ENCODE measurements around the gene ARHGEF12. TPM values are rescaled to one million over a fixed set of nuclear protein-coding genes. Genes with fewer than 3 reads are reported as not detected.
A peak's percentile ranks its signal among the peaks of the same experiment; 100 is the strongest.

Gene ARHGEF12
- total RNA-seq, 4 donors from 2014 or later: 75.9 to 116 (median 94.3) TPM

GRCh38 chr11:120511116-120511819, 175.1 kb downstream of the ARHGEF12 start, which contains the start of gene GRIK4:
Gene GRIK4, plus strand, starts transcription at chr11:120511748. Its CDS starts 148,571 bp downstream, at chr11:120660319.
- H3K36me3 ChIP-seq: no peaks in the 10 kb centered on the region
- TF ChIP-seq, protein P1, sequence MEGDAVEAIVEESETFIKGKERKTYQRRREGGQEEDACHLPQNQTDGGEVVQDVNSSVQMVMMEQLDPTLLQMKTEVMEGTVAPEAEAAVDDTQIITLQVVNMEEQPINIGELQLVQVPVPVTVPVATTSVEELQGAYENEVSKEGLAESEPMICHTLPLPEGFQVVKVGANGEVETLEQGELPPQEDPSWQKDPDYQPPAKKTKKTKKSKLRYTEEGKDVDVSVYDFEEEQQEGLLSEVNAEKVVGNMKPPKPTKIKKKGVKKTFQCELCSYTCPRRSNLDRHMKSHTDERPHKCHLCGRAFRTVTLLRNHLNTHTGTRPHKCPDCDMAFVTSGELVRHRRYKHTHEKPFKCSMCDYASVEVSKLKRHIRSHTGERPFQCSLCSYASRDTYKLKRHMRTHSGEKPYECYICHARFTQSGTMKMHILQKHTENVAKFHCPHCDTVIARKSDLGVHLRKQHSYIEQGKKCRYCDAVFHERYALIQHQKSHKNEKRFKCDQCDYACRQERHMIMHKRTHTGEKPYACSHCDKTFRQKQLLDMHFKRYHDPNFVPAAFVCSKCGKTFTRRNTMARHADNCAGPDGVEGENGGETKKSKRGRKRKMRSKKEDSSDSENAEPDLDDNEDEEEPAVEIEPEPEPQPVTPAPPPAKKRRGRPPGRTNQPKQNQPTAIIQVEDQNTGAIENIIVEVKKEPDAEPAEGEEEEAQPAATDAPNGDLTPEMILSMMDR (IDR thresholded peaks at IDR 0.05): peak; percentile 89 to 95 (median 91)
- no peak for TF ChIP-seq EP300 (IDR thresholded peaks at IDR 0.05; ENCODE audit: low read depth)
- no peaks in the 10 kb centered on the region for H3K9me3 ChIP-seq
- in situ Hi-C loops (cut with MboI; ENCODE audit: low pct_ligation_motif_present in 1 of 4, low pct_unique_long_range_greater_than_20kb in 1 of 4, low sequenced_read_pairs in 3 of 4) (loop anchor here (10.0 to 25.0 kb wide), 6 partner anchors 174 to 676 kb away; partner anchors contain the start of gene TECTA (in 1 of the 4)), intact Hi-C loops (cut with DNase I; ENCODE audit: low total_unique reads) (loop anchor here (5.0 to 10.0 kb wide), 2 partner anchors 286 to 684 kb away; no protein-coding TSS in a partner anchor)
- H3K27me3 ChIP-seq: peaks cover 90% of the 10 kb centered on the region
- no peak within 1 kb of the TSS for H3K27ac ChIP-seq
- peak; percentile 81 for DNase-seq
- 0 to 3% methylated on average over 1 to 17 of the region's 95 CpGs for WGBS, 2 donors (ENCODE audit: low coverage in 1 of 2)
- H3K4me1 ChIP-seq: peaks cover 0 to 5% (median 0%) of the 10 kb centered on the region in 4 donors
- H3K4me3 ChIP-seq: peak within 1 kb of the TSS in 3 of 4 donors; percentile 33 to 49 (median 43)

GRCh38 chr11:120511820-120512738, 175.9 kb downstream of the ARHGEF12 start:
- intact Hi-C loops (cut with DNase I; ENCODE audit: low total_unique reads): loop anchor here (5.0 to 10.0 kb wide), 2 partner anchors 285 to 683 kb away; no protein-coding TSS in a partner anchor
- in situ Hi-C loops (cut with MboI; ENCODE audit: low pct_ligation_motif_present in 1 of 4, low pct_unique_long_range_greater_than_20kb in 1 of 4, low sequenced_read_pairs in 3 of 4): loop anchor here (10.0 to 25.0 kb wide), 6 partner anchors 173 to 675 kb away; partner anchors contain the start of gene TECTA (in 1 of the 4)
- TF ChIP-seq, protein P1 (IDR thresholded peaks at IDR 0.05): no peak
- TF ChIP-seq POLR2AphosphoS5 (IDR thresholded peaks at IDR 0.05) (no peak), POLR2A (IDR thresholded peaks at IDR 0.05) (no peak), EP300 (IDR thresholded peaks at IDR 0.05; ENCODE audit: low read depth) (no peak)
- Histone ChIP-seq H3K9me3 (no peaks in the 10 kb centered on the region), H3K36me3 (no peaks in the 10 kb centered on the region), H3K4me1 (peaks cover 0 to 5% (median 0%) of the 10 kb centered on the region in 4 donors), H3K27me3 (peaks cover 90% of the 10 kb centered on the region), H3K27ac (no peak overlapping the region), H3K4me3 (peak overlapping the region in 3 of 4 donors; percentile 27 to 39 (median 35))
- DNase-seq: no peak
- WGBS, 2 donors (ENCODE audit: low coverage in 1 of 2): 7 to 22% methylated on average over 3 to 35 of the region's 73 CpGs

GRCh38 chr11:120512739-120513435, 176.7 kb downstream of the ARHGEF12 start:
- in situ Hi-C loops (cut with MboI; ENCODE audit: low pct_ligation_motif_present in 1 of 4, low pct_unique_long_range_greater_than_20kb in 1 of 4, low sequenced_read_pairs in 3 of 4): loop anchor here (10.0 to 25.0 kb wide), 6 partner anchors 172 to 674 kb away; partner anchors contain the start of gene TECTA (in 1 of the 4)
- intact Hi-C loops (cut with DNase I; ENCODE audit: low total_unique reads): loop anchor here (1.0 to 10.0 kb wide), 3 partner anchors 284 to 682 kb away; no protein-coding TSS in a partner anchor
- TF ChIP-seq, protein P1 (IDR thresholded peaks at IDR 0.05): no peak
- TF ChIP-seq POLR2AphosphoS5 (IDR thresholded peaks at IDR 0.05) (no peak), POLR2A (IDR thresholded peaks at IDR 0.05) (no peak), EP300 (IDR thresholded peaks at IDR 0.05; ENCODE audit: low read depth) (no peak)
- H3K4me3 ChIP-seq: no peak overlapping the region
- H3K27ac ChIP-seq: no peak overlapping the region
- peaks cover 0 to 5% (median 0%) of the 10 kb centered on the region in 4 donors for H3K4me1 ChIP-seq
- 69% methylated on average over 17 of the region's 22 CpGs; no CpG with 5 or more reads in 1 of the 2 donors for WGBS, 2 donors (ENCODE audit: low coverage in 1 of 2)
- peaks cover 90% of the 10 kb centered on the region for H3K27me3 ChIP-seq
- no peaks in the 10 kb centered on the region for H3K36me3 ChIP-seq
- no peaks in the 10 kb centered on the region for H3K9me3 ChIP-seq
- no peak for DNase-seq

Measured in transverse colon (tissue), 4 donors.